Umbilical cord (tissue), 2 donors: ENCODE results near the gene RET. TPM values are rescaled to one million over a fixed set of nuclear protein-coding genes. Genes with fewer than 3 reads are reported as not detected.

Source experiments
- DNase-seq: peaks from one replicate; pipeline ENCODE4 v3.0.0-alpha.2; 2015; ENCODE audit warnings: low spot score
- total RNA-seq: library from RNA; depleted of rRNA; stranded (reverse); fragments of >200 nt; gene quantifications from one replicate; pipeline ENCODE4 v1.2.3, GENCODE V29; 2014; ENCODE audit warnings: low replicate concordance; ENCODE audit not compliant: insufficient read depth

Gene RET
- 4.3 TPM for total RNA-seq

DNA sequence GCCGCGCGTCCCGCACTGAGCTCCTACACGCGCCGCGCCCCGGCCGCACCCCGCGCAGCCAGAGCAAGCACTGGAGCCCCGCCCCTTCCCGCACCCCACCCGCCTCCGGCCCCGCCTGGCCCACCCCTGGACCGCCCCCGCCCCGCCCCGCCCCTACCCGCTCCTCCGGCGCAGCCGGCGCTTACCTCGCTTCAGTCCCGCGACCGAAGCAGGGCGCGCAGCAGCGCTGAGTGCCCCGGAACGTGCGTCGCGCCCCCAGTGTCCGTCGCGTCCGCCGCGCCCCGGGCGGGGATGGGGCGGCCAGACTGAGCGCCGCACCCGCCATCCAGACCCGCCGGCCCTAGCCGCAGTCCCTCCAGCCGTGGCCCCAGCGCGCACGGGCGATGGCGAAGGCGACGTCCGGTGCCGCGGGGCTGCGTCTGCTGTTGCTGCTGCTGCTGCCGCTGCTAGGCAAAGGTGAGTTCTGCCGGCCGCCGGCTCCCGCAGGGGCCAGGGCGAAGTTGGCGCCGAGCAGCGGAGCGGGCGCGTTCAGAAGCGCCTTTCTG is at the start of gene RET:
Gene RET (plus strand): TSS at position 194 of the 545 bp plus-strand sequence. CDS start 190 bp downstream, at position 384.
- peak; percentile 42 for DNase-seq

DNA sequence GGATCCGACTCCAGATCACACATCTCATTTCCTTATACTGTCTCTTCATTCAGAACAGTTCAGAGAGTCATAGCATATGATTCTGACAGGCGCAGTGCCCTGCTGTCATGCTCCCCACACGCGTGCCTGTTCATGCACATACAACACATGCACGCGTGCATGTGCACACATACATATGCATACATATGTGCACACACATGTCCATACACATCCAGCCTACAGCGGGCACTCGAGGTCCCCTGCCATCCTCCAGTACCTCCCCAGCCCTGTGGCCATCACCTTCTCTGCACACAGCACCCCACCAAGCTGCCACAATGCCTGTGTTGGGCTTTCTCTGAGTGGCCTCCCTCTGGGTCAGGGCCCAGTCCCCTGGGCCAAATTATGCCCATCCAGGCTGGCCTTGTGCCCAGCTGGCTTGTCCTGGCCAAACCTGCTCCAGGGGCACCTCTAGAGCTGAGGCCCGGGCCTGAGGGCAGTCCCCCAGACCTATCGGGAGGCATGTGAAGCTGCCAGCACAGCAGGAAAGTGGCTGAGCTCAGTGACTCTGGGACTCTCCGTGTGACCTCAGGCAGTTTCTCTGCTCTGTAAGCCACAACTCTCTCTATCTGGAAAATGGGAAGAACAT is 49.4 kb upstream of the RET start:
- DNase-seq = no peak

DNA sequence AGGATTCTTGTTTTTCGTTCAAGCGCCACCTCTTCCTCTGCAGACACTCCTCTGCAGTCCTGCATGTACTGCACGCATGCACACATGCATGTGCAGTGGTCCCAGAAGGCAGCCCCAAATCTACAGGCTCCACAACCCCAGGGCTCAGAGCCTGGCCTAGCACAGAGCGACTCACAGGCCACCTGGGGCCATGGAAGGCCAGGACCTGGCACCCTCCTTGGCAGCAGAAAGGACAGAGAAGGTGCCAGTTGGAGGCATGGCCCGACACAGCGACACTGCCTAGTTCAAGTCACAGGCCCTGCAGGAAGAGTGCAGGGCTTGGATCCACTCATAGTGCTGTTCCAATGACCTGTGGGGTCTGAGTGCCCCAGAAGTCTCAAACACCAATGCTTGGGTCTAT is 48.7 kb upstream of the RET start:
- no peak for DNase-seq

DNA sequence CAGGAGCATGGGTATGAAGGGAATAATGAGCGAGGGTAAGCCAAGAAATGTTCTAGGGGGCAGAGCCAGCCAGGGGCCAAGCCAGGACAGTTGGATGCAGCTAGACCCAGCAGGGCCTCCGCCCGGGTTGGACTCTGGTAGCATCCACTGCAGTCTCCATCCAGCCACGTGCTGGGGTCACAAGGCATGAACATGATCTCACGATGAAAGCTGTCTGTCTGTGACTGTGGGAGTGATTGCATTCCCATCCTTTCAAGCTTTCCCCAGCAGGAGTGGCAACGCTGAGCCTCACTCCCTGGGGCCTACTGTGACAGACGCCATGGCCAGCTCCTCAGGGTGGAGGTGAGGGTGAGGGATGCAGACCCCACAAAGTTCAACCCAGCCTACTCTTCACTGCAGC is 47.8 kb upstream of the RET start:
- DNase-seq = no peak

DNA sequence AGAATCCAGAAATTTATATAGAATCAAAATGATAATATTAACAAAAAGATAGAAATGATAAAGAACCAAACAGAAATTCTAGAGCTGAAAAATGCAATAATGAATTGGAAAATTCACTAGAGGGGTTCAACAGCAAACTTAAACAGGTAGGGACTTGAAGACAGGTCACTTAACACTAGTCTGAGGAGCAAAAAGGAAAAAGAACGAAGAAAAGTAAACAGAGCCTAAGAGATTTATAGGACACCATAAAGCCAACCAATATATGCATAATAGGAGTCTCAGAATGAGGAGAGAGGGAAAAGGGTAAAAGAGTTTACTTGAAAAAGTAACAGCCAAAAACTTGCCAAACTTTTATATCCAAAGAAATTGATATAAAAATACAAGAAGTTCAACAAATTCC is 44.3 kb upstream of the RET start:
- DNase-seq = no peak

DNA sequence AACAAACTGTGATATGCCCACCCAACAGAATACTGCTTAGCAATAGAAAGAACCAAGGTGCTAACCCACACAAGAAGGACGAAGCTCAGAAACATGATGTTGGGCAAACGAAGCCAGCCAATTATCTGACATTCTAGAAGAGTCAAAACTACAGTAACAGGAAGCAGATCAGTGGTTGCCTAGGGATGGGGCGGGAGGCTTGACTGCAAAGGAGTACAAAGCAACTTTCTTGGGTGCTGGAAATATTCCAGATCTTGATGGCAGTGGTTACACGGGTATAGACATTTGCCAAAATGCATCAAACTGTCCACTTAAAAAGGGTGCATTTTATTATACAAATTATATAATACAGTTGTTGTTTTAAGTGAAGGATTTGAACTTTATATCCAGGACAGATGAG is 41.1 kb upstream of the RET start:
- no peak for DNase-seq

DNA sequence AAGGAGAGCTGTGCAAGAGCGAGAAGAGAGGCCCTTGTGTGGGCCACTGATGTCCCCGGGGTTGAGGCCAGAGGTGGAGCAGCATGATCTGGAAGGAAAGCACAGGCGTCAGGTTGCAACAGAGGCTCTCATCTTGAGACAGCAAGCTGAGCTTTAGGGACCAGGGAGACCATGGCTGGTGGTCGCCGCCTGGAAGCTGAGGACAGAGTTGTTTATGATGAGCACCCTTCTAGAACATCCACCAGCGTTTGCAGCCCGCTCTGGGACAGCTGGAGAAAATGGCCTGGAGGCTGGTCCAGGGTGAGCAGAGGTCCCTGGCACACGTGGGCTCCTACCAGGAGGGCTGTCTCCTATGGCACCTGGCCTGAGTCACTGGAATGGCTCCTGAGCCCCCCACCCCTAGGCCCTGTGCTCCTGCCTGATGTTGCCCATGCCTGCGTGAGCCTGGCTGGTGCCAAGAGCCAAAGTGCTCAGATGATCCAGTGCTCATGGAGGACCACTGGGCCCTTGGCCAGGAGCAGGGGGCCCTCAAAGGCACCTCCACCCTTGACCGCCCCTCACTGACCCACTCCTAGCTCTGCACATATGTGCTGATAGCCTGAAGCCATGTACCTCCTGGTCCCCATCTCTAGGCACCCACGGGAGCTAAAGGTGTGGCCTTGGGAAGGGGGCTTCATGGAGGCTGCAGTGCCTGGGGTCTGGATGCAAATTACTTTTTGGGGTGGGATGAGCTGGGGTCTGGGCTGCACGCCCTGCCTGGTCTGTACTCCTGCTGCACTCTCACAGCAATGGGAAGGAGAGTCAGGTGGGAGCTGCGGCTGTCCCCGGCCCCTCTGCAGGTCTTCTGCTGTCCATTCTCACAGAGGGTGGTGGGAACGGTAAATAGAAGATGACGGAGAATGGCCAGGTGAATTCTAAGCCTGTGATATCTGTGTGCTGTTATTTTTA is 40.1 kb upstream of the RET start:
- DNase-seq = no peak

DNA sequence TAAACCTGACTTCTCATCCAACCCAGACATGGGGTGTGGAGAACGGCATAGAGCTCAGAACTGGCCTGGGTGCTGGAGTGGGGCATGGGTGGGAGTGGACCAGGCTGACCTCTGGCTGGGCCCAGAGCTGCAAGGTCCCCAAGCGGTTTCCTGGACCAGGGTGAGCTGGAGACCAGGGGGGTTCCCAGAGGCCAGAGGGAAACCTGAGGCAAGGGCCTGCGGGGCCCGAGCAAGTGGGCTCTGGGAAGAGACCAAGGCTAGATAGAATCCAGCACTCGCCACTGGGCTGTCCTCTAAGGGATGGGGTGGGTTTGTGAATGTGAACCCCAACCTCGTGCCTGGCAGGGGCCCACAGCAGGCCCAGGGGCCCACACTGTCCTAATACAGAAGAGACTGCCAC is 39.4 kb upstream of the RET start:
- no peak for DNase-seq

DNA sequence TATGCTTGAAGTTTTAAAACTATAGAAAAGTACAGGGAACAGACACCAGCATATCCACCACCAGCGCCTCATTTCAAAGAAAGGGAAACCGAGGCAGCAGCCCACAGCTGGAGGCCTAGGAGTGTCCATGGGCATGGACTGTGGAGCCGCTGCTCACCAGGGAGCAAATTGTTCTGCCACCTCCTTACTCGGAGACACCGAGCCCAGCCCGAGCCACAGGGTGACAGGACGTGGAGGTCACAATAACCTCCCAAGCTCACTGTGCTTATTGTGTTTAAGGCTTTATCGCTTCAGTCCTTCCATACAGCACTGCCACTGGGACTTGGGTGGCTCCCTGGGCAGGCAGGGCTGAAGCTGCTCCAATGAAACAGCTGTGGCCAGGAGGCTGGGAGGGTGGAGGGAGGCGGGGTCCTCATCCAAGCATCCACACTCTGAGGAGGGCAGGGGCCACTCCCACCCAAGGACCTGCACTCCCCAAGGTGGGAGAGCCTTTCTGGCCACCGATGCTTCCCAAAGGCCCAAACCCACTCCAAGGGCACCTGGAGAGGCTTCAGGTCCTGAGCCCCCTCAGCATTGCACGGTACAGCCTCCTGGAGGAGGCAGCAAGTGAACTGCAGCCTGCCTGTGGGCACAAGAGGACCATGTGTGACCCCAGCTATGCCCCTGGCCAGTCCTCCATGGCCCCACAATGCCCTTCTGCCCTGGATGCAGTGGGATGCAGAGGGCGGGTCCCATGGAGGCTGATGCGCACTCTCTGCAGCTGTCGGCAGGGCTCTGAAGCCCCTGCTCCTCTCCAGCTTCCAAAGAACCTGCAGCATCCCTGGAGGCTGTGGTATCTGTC is 38.7 kb upstream of the RET start:
- no peak for DNase-seq

DNA sequence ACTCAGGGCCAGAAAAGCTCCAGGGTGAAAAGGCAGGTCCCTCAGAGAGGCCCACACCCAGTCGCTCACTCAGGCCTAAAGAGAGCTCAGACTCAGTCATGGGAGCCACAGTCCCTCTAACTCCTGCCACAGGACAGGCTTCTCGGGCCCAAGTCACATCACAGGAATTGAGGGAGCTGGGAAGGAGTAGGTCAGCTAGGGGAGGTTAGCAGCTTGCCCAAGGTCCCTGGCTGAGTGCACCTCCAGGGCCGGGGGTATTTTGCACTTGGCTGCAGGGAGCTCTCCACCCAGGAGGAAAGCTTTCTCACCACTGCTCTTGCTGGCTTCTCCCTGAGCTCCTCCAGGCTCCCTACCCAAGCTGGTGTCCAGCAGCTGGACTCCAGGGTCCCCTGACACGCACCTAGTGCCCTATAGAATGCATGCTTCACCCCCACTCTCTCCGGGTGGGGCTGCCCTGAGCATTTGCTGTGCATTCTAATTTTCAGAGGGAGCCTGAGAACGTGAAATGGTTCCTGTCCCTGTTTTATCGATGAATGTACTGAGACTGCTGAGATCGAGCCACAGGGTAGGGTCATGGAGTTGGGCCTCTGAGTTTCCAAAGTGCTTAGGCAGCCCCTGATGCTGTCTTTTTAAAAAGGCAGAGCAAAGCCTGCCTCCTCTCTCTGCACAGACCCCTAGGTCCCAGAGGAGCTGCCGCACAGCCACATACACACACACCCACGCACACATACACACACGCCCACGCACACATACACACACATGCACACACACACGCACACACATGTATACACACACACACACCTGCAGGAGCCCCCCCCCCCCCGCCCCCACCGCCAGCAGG is 37.9 kb upstream of the RET start:
- DNase-seq = no peak

DNA sequence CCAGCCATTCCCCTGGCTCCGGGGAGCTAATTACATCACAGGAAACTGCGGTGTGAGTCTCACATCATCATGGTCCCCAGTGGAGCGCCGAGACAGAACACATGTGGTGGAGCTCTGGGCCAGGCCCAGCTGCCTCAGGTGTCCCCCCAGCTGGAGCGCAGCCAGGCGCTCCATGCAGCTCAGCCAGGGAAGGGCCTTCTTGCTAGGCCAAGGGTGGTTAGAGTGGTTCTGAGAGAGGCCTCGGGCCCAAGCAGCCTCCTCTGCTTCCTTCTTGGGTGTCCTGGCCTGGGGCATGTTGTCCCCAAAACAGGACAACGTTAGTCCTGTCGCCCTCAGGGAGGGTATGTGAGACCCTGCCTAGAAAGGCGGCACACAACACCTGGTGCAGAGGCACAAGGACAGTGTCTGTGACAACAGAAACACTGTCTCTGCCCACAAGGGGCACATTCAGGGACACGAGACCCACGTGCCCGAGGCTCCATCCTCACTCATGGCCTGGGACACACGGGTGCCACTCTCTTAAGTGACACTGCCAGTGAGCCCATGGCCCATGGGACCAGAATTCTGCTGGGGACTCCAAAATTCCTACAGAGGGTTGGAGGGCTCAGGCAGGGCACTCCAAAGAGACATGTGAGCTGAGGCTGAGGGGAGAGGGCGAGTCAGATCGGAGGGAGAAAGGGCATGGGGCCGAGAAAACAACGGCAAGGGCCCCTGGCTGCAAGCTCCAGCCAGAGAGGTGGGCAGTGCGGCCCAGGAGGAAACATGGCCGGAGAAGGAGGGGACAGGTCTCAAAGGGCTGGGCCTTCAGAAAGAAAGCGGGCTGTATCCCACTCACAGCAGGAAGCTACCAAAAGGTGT is 37.0 kb upstream of the RET start:
- no peak for DNase-seq

DNA sequence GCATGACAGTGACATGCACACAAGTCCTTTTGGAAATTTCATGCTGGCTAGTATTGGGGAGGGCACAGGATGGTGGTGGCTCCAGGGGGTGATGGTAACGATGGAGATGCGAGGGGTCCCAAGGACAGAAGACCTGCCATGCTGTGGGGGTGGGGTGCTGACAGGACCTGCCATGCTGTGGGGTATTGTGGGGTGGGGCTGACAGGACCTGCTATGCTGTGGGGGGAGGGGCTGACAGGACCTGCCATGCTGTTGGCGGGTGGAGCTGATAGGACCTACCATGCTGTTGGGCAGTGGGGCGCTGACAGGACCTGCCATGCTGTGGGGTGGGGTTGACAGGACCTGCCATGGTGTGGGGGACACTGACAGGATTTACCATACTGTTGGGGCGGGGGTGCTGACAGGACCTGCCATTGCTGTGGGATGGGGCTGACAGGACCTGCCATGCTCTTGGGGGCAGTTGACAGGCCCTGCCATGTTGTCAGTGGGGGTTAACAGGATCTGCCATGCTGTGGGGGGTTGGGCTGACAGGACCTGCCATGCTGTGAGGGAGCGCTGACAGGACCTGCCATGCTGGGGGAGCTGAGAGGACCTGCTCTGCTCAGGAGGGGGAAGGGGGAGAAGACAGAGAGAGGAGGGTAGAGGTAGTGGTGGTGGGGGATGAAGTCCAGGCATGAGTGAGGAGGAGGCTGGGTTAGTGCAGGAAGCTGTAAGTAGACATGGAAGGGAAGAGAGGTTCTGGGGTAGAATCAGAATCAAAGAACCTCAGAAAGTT is 36.2 kb upstream of the RET start:
- no peak for DNase-seq

DNA sequence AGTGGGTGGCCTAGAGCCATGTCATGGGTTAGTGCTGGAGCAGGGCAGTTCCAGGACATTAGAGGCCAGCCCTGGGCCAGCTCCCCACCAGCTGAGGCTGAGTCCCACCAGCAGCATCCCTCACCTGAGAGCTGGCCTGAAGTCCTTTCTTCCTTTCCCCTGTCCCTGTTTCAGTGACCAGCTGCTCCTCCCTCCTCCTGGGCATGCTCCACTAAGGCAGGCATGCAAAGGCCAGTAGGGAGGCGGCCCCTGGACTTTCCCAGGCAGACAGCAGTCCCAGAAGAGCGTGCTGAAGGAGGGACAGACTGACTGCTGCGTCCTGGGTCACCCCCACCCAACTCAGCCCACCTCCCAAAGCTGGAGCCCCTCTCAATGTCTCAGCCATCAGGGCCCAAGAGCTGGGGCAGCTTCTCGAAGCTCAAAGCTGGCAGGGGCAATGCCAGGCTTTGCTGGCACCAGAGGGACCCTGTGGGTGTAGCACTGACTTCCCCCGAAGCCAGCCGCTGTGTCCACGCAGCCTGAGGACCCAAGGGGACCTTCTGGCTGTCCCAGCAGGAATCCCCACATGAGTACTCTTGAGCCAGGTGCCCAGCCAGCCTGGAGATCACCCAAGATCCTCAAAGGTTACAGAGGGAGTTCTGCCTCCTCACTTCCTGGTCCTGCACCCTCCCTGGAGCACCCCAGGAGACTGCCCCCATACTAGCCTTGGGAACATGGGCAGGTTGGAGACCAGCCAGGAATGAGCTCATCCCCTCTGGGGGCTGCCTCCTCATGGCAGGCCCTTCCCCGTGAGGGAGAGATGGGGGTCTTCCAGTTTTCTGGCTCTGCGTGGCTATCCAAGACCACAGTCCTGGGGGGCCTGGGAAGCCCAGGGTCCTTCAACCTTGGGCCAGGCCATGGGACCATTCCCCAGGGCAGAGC is 35.2 kb upstream of the RET start:
- no peak for DNase-seq

DNA sequence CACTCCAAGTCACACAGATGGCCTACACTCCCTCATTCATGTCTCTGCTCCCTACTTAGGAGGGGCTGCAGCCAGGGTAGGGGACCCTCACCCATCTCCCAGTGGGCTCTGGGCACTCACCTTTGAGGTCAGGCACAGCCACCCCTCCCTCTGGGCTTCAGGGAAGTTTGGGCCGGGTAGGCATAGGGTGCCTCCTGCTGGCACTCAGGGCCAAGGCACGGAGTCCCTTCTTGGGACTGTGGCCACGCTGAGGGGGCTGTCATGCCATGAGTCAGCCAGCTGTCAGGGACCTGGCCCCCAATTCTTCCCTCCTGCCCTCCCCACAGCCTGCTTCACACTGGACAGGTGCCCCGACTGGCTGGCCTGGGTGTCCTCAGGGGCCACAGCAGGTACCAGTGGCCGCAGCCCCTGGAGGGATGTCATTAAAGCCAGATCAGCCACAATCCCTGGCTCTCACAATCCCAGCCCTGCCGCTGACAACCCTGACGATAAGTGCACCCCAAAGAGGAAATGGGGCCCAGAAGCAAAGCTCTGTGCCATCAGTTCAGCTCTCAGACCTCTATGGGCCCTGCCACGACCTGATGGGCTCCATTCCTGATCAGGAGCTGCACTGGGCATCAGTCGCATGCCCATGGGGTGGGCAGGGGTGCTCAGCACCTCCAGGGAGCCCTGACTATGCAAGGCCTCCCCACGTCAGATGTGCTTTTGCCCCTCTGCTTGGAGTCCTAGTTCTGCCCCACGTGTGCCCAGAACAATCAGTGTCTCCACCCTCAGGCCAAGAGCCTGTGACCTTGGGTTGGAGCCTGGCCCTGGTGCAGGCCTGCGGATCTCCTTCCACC is 34.1 kb upstream of the RET start:
- no peak for DNase-seq

DNA sequence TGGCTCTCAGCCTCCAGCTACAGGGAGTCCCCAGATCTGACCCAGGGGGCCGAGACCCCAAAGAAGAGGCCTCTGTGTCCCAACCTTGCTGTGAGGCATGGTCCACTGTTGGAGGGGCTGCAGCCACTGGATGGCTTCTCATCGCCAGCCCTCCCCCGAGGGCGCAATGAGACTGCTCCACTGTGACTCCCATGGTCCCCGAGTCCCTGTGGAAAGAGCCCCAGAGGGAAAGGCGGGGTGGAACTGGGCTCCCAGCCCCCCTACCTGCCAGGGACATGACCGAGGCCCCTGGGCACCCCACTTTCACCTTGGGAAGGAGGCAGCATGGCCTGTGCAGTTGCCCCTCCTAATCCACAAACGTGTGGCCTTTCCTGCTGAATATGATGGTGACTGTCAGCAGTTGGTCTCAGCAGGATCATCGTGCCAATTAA is 33.5 kb upstream of the RET start:
- DNase-seq = no peak

DNA sequence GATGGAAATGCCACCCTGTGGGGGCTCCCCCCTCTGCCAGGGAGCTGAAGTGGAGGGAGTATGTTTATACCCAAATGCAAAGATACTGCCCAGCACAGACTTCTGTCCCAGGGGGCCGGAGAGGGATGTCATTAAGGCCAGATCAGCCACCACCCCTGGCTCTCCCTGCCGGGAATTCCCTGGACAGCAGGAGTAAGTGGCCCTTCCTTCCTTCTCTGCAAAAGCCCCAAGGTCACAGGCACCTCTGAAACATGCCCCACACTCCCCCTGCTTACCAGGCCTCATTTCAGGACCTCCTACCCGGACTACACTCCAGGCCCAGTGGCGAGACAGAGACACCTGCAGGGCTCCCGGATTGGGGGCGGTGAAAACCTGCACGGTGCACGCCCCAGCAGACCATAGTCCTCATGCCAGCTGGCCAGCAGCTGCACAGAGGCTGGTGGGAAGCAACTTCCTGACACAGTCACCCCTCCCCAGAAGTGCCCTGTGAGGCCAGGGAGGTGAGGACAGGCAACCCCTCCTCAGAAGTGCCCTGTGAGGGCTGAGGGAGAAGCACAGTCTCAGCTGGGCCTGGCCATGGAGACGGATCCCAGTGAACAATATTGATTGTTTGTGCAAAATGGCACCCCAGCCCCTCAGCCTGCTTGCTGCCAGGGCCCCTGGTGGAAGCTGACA is 33.0 kb upstream of the RET start:
- no peak for DNase-seq
